ENCODE results near the gene AMBRA1.
"Not testable (repeated sequence)": the region's sequence is repeated elsewhere in the genome, so short reads cannot be mapped to it uniquely, and the experiment has no call there.

Gene AMBRA1

GRCh38 chr11:46526216-46527215 is 67.3 kb downstream of the AMBRA1 start:
- Histone ChIP-seq H3K4me3 (no peak overlapping the region), H3K9ac (no peak overlapping the region), H3K36me3 (peaks cover 17% of the 10 kb centered on the region), H3K27me3 (no peaks in the 10 kb centered on the region), H4K20me1 (peaks cover 98% of the 10 kb centered on the region), H3K9me3 (peaks cover 12% of the 10 kb centered on the region; the same call in 1 of the 2 replicates), H3K4me1 (peaks cover 42% of the 10 kb centered on the region), H3K27ac (no peak overlapping the region), H3K4me2 (no peak overlapping the region)
- TF ChIP-seq Cebpa-rat (IDR thresholded peaks at IDR 0.05): no peak

GRCh38 chr11:46524201-46524770 is 69.5 kb downstream of the AMBRA1 start:
- H3K36me3 ChIP-seq: peaks cover 23% of the 10 kb centered on the region
- H3K27me3 ChIP-seq: no peaks in the 10 kb centered on the region
- H3K27ac ChIP-seq: no peak overlapping the region
- no peak overlapping the region for H3K4me2 ChIP-seq
- no peak for TF ChIP-seq Cebpa-rat (IDR thresholded peaks at IDR 0.05)
- peaks cover 49% of the 10 kb centered on the region for H3K4me1 ChIP-seq
- H3K9ac ChIP-seq: no peak overlapping the region
- peaks cover 17% of the 10 kb centered on the region for H3K9me3 ChIP-seq
- peaks cover 91% of the 10 kb centered on the region for H4K20me1 ChIP-seq
- H3K4me3 ChIP-seq: no peak overlapping the region

- Histone ChIP-seq H3K27me3 (no peaks in the 10 kb centered on the region), H3K36me3 (peaks cover 23% of the 10 kb centered on the region), H3K9ac (no peak overlapping the region), H4K20me1 (peaks cover 91% of the 10 kb centered on the region), H3K4me3 (no peak overlapping the region), H3K9me3 (peaks cover 17% of the 10 kb centered on the region), H3K4me2 (peak overlapping the region; percentile 80), H3K27ac (0 out of 2 replicates have a peak overlapping the region, but pooled peaks have one; percentile 18), H3K4me1 (peaks cover 47% of the 10 kb centered on the region)
- TF ChIP-seq Cebpa-rat (IDR thresholded peaks at IDR 0.05): no peak
Observed at GRCh38 chr11:46523290-46523689, 70.5 kb downstream of the AMBRA1 start.

- H3K9ac ChIP-seq: no peak overlapping the region
- H3K36me3 ChIP-seq: peaks cover 23% of the 10 kb centered on the region
- peaks cover 17% of the 10 kb centered on the region for H3K9me3 ChIP-seq
- peak overlapping the region; percentile 80 for H3K4me2 ChIP-seq
- no peak overlapping the region for H3K4me3 ChIP-seq
- peaks cover 42% of the 10 kb centered on the region for H3K4me1 ChIP-seq
- no peak for TF ChIP-seq Cebpa-rat (IDR thresholded peaks at IDR 0.05)
- H4K20me1 ChIP-seq: peaks cover 90% of the 10 kb centered on the region
- 0 out of 2 replicates have a peak overlapping the region, but pooled peaks have one; percentile 18 for H3K27ac ChIP-seq
- no peaks in the 10 kb centered on the region for H3K27me3 ChIP-seq
Observed at GRCh38 chr11:46522682-46523281, 71.0 kb downstream of the AMBRA1 start.

GRCh38 chr11:46521961-46522681 is 71.7 kb downstream of the AMBRA1 start:
- TF ChIP-seq Cebpa-rat (IDR thresholded peaks at IDR 0.05): no peak
- H4K20me1 ChIP-seq: peaks cover 84% of the 10 kb centered on the region
- H3K27ac ChIP-seq: 0 out of 2 replicates have a peak overlapping the region, but pooled peaks have one; percentile 14
- no peak overlapping the region for H3K4me3 ChIP-seq
- peak overlapping the region; percentile 80 for H3K4me2 ChIP-seq
- peaks cover 21% of the 10 kb centered on the region for H3K36me3 ChIP-seq
- no peaks in the 10 kb centered on the region for H3K27me3 ChIP-seq
- H3K9ac ChIP-seq: peak overlapping the region; percentile 29; the same call in 1 of the 2 replicates
- H3K9me3 ChIP-seq: peaks cover 17% of the 10 kb centered on the region
- H3K4me1 ChIP-seq: peaks cover 38% of the 10 kb centered on the region

DNA sequence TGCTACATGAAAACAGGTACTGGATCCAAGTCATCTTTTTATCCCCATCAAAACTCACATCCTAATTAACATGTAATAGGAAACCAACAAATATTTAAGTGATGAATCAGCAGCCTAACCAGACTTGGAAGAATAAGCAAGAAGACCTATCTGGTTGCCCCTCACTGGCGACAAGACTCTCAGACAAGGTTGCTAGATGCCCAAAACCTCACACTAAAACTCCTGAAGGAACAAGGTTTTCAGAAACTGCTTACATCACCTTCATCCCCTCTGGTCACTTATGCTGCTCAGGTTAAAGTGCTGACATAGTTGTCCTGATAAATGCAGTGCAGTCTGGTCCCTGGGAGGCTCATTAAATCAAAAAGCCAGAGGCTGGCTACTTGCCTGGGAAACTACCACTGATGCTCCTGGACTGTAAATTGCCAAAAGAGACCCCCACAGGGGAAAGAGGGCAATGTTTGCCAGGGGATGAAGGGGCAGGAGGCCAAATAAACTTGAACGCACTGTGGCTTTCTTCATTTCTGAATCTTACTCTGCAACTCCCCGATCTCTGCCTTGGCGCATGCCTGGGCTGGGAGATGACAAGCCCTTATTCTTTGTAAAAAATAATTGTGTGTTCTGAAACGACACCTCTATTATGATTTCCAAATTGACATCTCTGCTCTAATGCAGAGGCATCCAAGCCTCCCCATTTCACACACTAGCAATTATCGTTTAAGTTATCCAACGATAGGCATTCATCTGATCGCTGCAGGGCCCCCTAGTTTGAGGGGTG is 72.7 kb downstream of the AMBRA1 start:
- 0 out of 2 replicates have a peak overlapping the region, but pooled peaks have one; percentile 11 for H3K27ac ChIP-seq
- peaks cover 33% of the 10 kb centered on the region for H3K4me1 ChIP-seq
- peaks cover 18% of the 10 kb centered on the region for H3K36me3 ChIP-seq
- peak overlapping the region; percentile 29; the same call in 1 of the 2 replicates for H3K9ac ChIP-seq
- peak overlapping the region; percentile 80 for H3K4me2 ChIP-seq
- H4K20me1 ChIP-seq: peaks cover 76% of the 10 kb centered on the region
- H3K9me3 ChIP-seq: peaks cover 7% of the 10 kb centered on the region
- no peak overlapping the region for H3K4me3 ChIP-seq
- no peak for TF ChIP-seq Cebpa-rat (IDR thresholded peaks at IDR 0.05)
- no peaks in the 10 kb centered on the region for H3K27me3 ChIP-seq

- Histone ChIP-seq H3K9me3 (peaks cover 5% of the 10 kb centered on the region; the same call in 1 of the 2 replicates), H3K4me3 (no peak overlapping the region), H3K27ac (no peak overlapping the region), H3K9ac (no peak overlapping the region), H3K27me3 (no peaks in the 10 kb centered on the region), H4K20me1 (peaks cover 76% of the 10 kb centered on the region), H3K36me3 (peaks cover 6% of the 10 kb centered on the region), H3K4me2 (no peak overlapping the region), H3K4me1 (peaks cover 32% of the 10 kb centered on the region)
- TF ChIP-seq Cebpa-rat (IDR thresholded peaks at IDR 0.05): no peak
Observed at GRCh38 chr11:46519351-46519750, 74.5 kb downstream of the AMBRA1 start.

- not testable (repeated sequence) for H3K27ac ChIP-seq, H3K4me2 ChIP-seq, H3K36me3 ChIP-seq, H3K9ac ChIP-seq, H3K9me3 ChIP-seq, H3K4me3 ChIP-seq, H3K27me3 ChIP-seq
- peaks cover 76% of the 10 kb centered on the region for H4K20me1 ChIP-seq
- peaks cover 31% of the 10 kb centered on the region for H3K4me1 ChIP-seq
Observed at GRCh38 chr11:46518928-46519327, 74.9 kb downstream of the AMBRA1 start.
